HG02852 (cell line): ENCODE measurements around the gene ATP8A1.
"Not testable (repeated sequence)": the region's sequence is repeated elsewhere in the genome, so short reads cannot be mapped to it uniquely, and the experiment has no call there.

Experiments
- ATAC-seq: cut with Tn5 transposase; IDR thresholded peaks from one replicate; pipeline ENCODE4 v1.9.1; 2021; ENCODE audit warnings: mild to moderate bottlenecking, moderate library complexity; ENCODE audit not compliant: unreplicated experiment

The ATP8A1 gene

DNA sequence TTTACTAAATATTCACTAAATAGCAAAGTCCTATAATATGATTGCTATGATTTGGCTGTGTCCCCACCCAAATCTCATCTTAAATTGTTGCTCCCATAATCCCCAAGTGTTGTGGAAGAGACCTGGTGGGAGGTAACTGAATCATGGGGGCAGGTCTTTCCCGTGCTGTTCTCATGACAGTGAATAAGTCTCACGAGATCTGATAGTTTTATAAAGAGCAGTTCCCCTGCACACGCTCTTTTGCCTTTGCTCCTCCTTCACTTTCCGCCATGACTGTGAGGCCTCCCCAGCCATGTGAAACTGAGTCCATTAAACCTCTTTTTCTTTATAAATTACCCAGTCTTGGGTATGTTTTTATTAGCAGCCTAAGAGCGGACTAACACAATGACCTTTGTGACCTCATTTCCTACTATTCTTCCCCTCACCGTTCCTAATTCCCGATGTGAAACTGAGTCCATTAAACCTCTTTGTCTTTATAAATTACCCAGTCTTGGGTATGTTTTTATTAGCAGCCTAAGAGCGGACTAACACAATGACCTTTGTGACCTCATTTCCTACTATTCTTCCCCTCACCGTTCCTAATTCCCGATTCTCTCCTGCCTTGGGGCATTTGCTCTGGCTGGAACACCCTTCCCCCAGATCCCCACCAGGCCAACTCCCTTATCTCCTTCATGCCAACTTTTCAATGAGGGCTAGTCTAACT is 4.2 kb downstream of the ATP8A1 start:
- ATAC-seq = not testable (repeated sequence)

GRCh38 chr4:42649870-42650269 is 7.0 kb downstream of the ATP8A1 start:
- no peak for ATAC-seq

DNA sequence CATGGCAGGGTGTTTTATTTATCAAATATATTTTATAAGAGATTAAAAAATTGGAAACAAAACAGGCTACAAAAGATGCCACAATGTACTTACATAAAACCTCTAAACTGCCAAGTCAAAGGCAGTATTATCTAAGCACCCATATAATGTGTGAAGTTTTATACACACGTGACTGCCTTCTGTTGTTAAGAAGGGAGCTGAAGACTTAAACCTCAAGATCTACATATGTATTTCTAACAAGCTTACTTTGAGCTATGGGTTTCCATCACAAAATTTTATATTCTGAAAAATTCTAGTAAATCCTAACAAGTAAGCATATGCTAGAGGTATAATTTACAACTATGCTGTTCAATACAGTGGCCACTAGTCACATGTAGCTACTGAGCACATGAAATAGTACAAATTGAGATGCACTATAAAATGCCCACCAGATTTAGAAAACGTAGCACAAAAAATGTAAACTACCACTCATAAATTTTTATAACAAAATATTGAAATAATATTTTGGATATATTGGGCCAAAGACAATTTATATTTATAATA is 9.8 kb downstream of the ATP8A1 start:
- ATAC-seq = no peak

GRCh38 chr4:42646013-42646784 is 10.7 kb downstream of the ATP8A1 start:
- ATAC-seq = no peak

GRCh38 chr4:42644897-42645296 is 12.0 kb downstream of the ATP8A1 start:
- ATAC-seq = no peak

- peak; percentile 64 for ATAC-seq
Observed at GRCh38 chr4:42643685-42644084, 13.2 kb downstream of the ATP8A1 start.

GRCh38 chr4:42642845-42643615 is 13.9 kb downstream of the ATP8A1 start:
- ATAC-seq = no peak

DNA sequence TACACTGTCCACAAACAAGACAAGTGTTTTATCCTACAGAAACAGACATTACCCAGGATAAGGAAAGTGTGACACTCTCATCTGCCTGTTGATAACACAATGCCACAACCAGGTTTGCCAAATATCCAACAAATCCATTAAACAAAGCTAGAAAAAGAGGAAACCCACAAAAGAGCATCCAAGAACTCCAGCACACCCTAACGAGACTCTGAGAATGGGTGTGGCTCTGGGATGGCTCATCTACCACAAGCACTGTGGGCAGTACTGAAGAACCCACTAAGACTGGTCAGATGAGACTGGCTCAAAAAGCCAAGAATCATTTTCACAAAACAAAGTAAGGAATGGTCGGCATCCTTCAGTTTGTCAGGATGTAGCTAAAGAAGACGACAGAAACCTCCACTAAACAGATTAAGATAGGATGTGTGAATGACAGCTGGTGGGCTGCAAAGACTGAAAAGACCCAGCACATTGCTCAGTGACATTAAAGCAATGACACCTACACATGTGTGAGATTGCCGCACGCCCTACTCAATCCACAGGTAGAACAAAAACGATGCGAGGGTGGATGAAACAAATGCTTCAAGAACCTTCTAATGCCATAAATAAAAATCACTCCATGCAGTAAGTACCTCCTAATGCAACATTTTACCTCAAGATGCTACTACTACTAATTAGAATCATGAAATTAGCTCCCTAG is 14.7 kb downstream of the ATP8A1 start:
- no peak for ATAC-seq

DNA sequence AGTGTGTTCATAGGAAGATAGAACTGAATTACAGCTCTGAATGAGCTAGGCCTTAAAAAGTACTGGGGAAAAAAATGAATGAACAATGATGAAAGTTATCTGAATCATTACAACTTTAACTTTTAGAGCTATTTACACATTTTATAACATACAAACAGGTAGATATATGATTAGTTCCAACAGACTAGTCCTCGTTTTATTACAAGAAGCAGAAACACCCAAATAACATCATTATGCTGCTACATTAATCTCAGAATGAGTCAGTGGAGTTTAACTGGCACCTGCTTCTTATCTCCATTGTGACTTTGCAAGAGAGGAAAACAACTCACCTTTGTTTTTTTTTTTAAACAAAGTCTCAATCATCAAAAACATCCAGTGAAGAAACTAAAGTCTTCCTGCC is 15.2 kb downstream of the ATP8A1 start:
- no peak for ATAC-seq

GRCh38 chr4:42641161-42641560 is 15.7 kb downstream of the ATP8A1 start:
- ATAC-seq = no peak

GRCh38 chr4:42640613-42641012 is 16.3 kb downstream of the ATP8A1 start:
- no peak for ATAC-seq

DNA sequence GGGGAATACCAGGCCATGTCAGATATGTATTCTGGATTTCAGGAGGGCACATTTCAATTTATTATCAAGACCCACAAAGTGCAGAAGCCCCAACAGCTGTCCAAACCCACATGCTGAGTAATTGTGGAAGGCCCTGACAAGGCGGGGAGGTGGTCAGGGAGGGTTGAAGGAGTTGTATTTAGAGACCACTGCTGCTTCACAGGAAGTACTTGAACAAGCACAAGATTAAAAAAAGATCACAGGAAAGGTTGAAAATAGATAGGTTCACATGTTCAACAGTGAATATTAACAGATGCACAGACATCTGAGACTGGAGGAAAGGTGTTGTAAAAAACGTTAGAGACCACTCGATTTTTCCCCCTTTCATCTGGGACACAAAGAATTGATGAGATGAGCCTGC is 17.9 kb downstream of the ATP8A1 start:
- ATAC-seq = peak; percentile 64

GRCh38 chr4:42638321-42638720 is 18.6 kb downstream of the ATP8A1 start:
- no peak for ATAC-seq

GRCh38 chr4:42637867-42638266 is 19.0 kb downstream of the ATP8A1 start:
- ATAC-seq = peak; percentile 19

- no peak for ATAC-seq
Observed at GRCh38 chr4:42637104-42637503, 19.8 kb downstream of the ATP8A1 start.

GRCh38 chr4:42636645-42636949 is 20.3 kb downstream of the ATP8A1 start:
- no peak for ATAC-seq

DNA sequence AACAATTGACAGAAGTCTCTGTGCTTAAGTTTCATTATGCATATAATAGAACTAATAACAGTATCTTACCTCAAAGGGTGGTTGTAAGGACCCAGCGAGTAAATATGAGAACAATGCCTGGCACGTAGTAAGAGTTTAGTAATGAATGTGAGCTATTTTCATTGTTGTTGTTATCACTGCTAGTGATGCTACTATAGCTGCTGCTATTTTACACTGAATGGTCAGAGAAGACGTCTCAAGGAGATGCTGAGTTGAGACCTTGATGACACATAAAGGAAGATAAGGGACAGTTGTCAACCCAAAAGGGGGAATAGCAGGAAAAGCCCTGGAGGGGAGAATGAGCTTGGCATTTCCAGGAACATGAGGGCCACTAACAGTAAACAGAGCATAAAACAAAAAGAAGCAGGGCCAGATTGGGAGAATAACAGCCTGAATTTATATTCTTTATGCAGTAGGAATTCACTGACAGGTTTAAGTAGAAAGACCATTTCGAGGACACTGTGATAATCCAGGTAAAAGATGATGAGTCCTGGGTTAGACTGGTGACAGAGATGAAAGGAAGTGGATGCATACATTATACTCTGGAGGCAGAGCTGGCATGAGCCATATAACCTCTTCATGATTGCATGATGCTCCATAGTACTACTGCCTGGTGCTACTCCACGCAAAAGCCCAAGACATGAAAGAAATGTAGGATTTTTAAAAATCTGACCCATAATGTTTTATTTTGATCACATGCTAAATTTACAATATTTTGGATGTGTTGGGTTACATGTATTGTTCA is 23.1 kb downstream of the ATP8A1 start:
- peak; percentile 67 for ATAC-seq

DNA sequence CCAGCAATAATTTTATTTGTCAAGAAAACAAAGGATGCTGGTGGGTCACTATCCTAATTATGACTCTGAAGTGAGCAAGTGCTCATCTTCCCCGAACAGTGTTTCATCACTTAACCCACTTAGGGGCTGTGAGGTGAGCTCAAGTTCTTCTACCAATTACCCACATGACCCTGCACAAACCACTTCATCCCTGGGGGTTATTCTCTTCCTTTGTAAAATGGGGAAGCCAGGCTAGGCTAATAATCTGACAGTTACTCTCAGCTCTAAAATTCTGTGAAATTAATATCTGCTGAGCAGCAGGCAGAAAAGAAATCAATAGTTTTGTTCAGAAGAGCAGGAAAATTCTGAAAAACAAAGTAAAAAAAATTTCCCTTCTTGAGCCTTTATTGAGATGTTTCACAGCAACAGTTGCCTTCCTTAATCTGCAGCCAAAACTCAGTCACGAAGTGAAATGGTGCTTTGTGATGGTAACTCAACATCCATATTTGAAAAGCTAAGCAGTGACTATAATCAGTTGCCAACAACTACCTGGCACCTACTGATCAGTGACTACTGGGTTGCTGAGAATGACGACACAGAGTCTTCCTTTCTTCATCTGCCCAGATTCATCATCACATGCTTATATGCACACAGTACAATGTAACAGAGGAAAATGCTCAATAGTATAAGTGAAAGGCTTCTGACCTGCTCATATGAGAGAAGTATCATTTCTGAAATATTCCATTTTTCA is 24.1 kb downstream of the ATP8A1 start:
- no peak for ATAC-seq

DNA sequence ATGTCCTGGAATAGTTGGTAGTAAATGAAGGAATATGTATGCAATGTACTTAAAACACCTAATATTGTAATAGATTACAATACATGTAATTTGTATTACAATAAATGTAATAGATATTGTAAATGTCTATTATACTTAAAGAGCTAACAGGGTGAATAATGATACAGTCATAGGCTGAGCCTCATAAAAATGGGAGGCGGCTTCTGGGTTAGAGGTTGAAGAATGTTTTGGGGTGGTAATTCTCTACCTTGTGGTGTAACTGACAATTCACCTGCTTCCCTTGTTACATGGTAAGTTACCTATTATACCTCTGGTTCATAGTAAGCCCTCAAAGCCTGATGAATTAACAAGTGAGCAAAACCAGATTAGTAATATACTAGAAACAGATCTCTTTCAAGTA is 26.0 kb downstream of the ATP8A1 start:
- no peak for ATAC-seq

DNA sequence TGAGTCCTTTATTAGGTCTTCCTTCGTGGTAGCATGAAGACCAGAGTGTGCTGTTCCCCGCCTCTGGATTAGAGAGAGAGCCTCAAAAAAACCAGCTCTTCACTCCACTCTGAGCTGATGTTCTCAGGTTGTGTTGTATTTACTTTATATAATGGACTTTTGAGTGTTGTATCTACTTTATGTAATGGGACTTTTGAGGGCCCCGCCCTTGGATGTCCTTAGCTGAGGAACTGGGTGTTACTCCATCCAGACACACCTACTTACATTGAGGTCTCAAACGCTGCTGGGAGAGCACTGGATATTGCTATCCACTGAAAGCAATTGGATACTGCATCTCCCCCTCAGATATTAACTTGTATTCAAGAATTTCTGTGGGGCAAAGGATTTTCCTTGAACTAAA is 28.2 kb downstream of the ATP8A1 start:
- ATAC-seq = no peak
